HepG2 (cell line): ENCODE data around the gene PLD1. TPM values are rescaled to one million over a fixed set of nuclear protein-coding genes. Genes with fewer than 3 reads are reported as not detected.
A peak's percentile ranks its signal among the peaks of the same experiment; 100 is the strongest.

ENCODE experiments used
- ATAC-seq: fragments of 200-7000 bp; cut with Tn5 transposase; 3 replicates; pipeline ENCODE4 v1.9.1; 2020; ENCODE audit warnings: mild to moderate bottlenecking, moderate library complexity
- BruUV-seq: library from RNA; stranded (reverse); fragments of 400-500 nt; replicated peaks from 2 replicates; lab custom pipeline; 2021; lab: Mats Ljungman, UMichigan
- CTCF ChIA-PET: fragments of 300-600 bp; formaldehyde crosslinking; extraction: SDS; loops from one replicate; lab custom pipeline; 2021; ENCODE audit warnings: low total read pairs, inconsistent platforms, low intra/inter-chr PET ratio; lab: Yijun Ruan, JAX
- POLR2A ChIA-PET: fragments of 350-600 bp; sonication (Branson Sonifier 250); formaldehyde crosslinking; loops from one replicate; lab custom pipeline; 2020; ENCODE audit warnings: antibody characterized with exemption, inconsistent platforms; lab: Yijun Ruan, JAX
- DNase-seq: peaks from one replicate; pipeline ENCODE4 v3.0.0-alpha.2; 2015; ENCODE audit warnings: low spot score
- FAIRE-seq: peaks from 3 replicates; lab custom pipeline; 2011; peaks lifted over from hg19 to GRCh38; lab: Jason Lieb, UNC
- H2AFZ ChIP-seq: one replicate; pipeline ENCODE4 v1.6.1; 2011; ENCODE audit warnings: low read length, inconsistent platforms
- H3K27ac ChIP-seq: fragments of 300-600 bp; 3 replicates; pipeline ENCODE4 v1.8.0; 2011; ENCODE audit warnings: mixed run types, mild to moderate bottlenecking, mixed read lengths, low read length, inconsistent platforms; ENCODE audit not compliant: insufficient read depth; ENCODE audit errors: extremely low read length
- H3K27me3 ChIP-seq, 2 experiments: fragments of 200-600 bp in 1 of 2; 2 replicates in 1 of 2; 3 replicates in 1 of 2; pipeline versions ENCODE4 v1.6.0 to v1.8.0; 2011; ENCODE audit warnings: low read length in 2 of 2, mild to moderate bottlenecking in 2 of 2, moderate library complexity in 2 of 2, inconsistent platforms in 1 of 2; ENCODE audit not compliant: insufficient read depth in 2 of 2, control insufficient read depth in 1 of 2
- H3K36me3 ChIP-seq, 2 experiments: fragments of 200-600 bp in 1 of 2; replicated peaks in 1 of 2; 2 replicates in 1 of 2; 3 replicates in 1 of 2; pipeline versions ENCODE4 v1.5.1 to v1.8.0; 2011; ENCODE audit warnings: low read length in 2 of 2, inconsistent platforms in 1 of 2; ENCODE audit not compliant: insufficient read depth in 2 of 2, control insufficient read depth in 1 of 2
- H3K4me1 ChIP-seq: 2 replicates; pipeline ENCODE4 v1.5.1; 2012; ENCODE audit warnings: low read length, inconsistent platforms; ENCODE audit not compliant: insufficient read depth
- H3K4me2 ChIP-seq: 2 replicates; pipeline ENCODE4 v1.6.0; 2011; ENCODE audit warnings: low read depth, low read length, inconsistent platforms
- H3K4me3 ChIP-seq, 3 experiments: fragments of 200-600 bp in 1 of 3; sonication (generic), shearing (Covaris generic) in 1 of 3; replicated peaks in 1 of 3; 2 replicates each; pipeline ENCODE4 v1.5.1; 2011 to 2016; ENCODE audit warnings: low read length in 3 of 3, inconsistent platforms in 2 of 3, low read depth in 2 of 3, mild to moderate bottlenecking in 2 of 3, control low read depth in 1 of 3, mixed read lengths in 1 of 3; ENCODE audit not compliant: insufficient read depth in 1 of 3
- H3K79me2 ChIP-seq: one replicate; pipeline ENCODE4 v1.6.1; 2011; ENCODE audit warnings: low read length, inconsistent platforms; ENCODE audit not compliant: insufficient read depth
- H3K9ac ChIP-seq: 2 replicates; pipeline ENCODE4 v1.6.0; 2011; ENCODE audit warnings: mild to moderate bottlenecking, low read depth, low read length, inconsistent platforms; ENCODE audit not compliant: insufficient read depth
- H3K9me3 ChIP-seq: 2 replicates; pipeline ENCODE4 v1.5.1; 2012; ENCODE audit warnings: mild to moderate bottlenecking, low read length
- H4K20me1 ChIP-seq: 2 replicates; pipeline ENCODE4 v1.6.0; 2011; ENCODE audit warnings: inconsistent platforms, mild to moderate bottlenecking, low read length, moderate library complexity; ENCODE audit not compliant: insufficient read depth
- ELF3 ChIP-seq: IDR thresholded peaks from 2 replicates; pipeline ENCODE4 v1.6.1; 2016; ENCODE audit warnings: missing genetic modification reagents, missing compliant biosample characterization
- EZH2 ChIP-seq: conservative IDR thresholded peaks from 2 replicates; pipeline ENCODE4 v1.6.1; 2012; ENCODE audit warnings: mild to moderate bottlenecking, low read depth, low read length, moderate library complexity
- FOXA3 ChIP-seq: IDR thresholded peaks from 2 replicates; pipeline ENCODE4 v1.6.1; 2016; ENCODE audit warnings: missing genetic modification reagents, missing compliant biosample characterization
- GLMP ChIP-seq: sonication (generic); formaldehyde crosslinking; IDR thresholded peaks from 2 replicates; pipeline ENCODE4 v1.9.0; 2021; ENCODE audit warnings: missing genetic modification reagents, mild to moderate bottlenecking, borderline replicate concordance
- HNRNPLL ChIP-seq: fragments of 200-400 bp; formaldehyde crosslinking; IDR thresholded peaks from 2 replicates; pipeline ENCODE4 v1.6.1; 2017; ENCODE audit warnings: mild to moderate bottlenecking, low read depth, low read length; ENCODE audit not compliant: poor library complexity, severe bottlenecking
- MAFF ChIP-seq: IDR thresholded peaks from 2 replicates; pipeline ENCODE4 v1.6.1; 2011; ENCODE audit warnings: low read depth, low read length, improper control_type of control experiment
- MZF1 ChIP-seq: sonication (generic); formaldehyde crosslinking; IDR thresholded peaks from 2 replicates; pipeline ENCODE4 v1.8.1; 2023; ENCODE audit warnings: mild to moderate bottlenecking, missing genetic modification reagents, borderline replicate concordance
- NR0B2 ChIP-seq: sonication (generic); formaldehyde crosslinking; IDR thresholded peaks from 2 replicates; pipeline ENCODE4 v1.4.0; 2020; ENCODE audit warnings: mild to moderate bottlenecking, missing genetic modification reagents
- NR2F2 ChIP-seq: IDR thresholded peaks from 2 replicates; pipeline ENCODE4 v1.6.1; 2012; ENCODE audit warnings: low read depth, inconsistent platforms, borderline replicate concordance
- PCBP1 ChIP-seq: fragments of 200-400 bp; formaldehyde crosslinking; IDR thresholded peaks from 2 replicates; pipeline ENCODE4 v1.6.1; 2017; ENCODE audit warnings: mild to moderate bottlenecking, low read depth, low read length, borderline replicate concordance
- RARA ChIP-seq: IDR thresholded peaks from 2 replicates; pipeline ENCODE4 v1.6.1; 2016; ENCODE audit warnings: missing genetic modification reagents, missing compliant biosample characterization
- RORA ChIP-seq: sonication (generic); formaldehyde crosslinking; IDR thresholded peaks from 2 replicates; pipeline ENCODE4 v1.5.0; 2020; ENCODE audit warnings: mild to moderate bottlenecking, missing genetic modification reagents, moderate library complexity
- SSRP1 ChIP-seq: IDR thresholded peaks from 2 replicates; pipeline ENCODE4 v1.6.1; 2016; ENCODE audit warnings: control low read depth
- THAP9 ChIP-seq: sonication (generic); formaldehyde crosslinking; IDR thresholded peaks from 2 replicates; pipeline ENCODE4; 2020; ENCODE audit warnings: missing genetic modification reagents, mild to moderate bottlenecking, borderline replicate concordance
- ZNF10 ChIP-seq: sonication (generic); formaldehyde crosslinking; IDR thresholded peaks from 2 replicates; pipeline ENCODE4 v1.4.0; 2020; ENCODE audit warnings: mild to moderate bottlenecking, low read depth, missing genetic modification reagents, borderline replicate concordance
- ZNF331 ChIP-seq: sonication (generic); formaldehyde crosslinking; IDR thresholded peaks from 2 replicates; pipeline ENCODE4 v1.4.0; 2020; ENCODE audit warnings: missing genetic modification reagents
- ZNF513 ChIP-seq: sonication (generic); formaldehyde crosslinking; conservative IDR thresholded peaks from 2 replicates; pipeline ENCODE4 v1.5.0; 2020; ENCODE audit warnings: missing genetic modification reagents
- ZNF629 ChIP-seq: sonication (generic); formaldehyde crosslinking; conservative IDR thresholded peaks from 2 replicates; pipeline ENCODE4 v1.5.0; 2020; ENCODE audit warnings: missing genetic modification reagents
- WGBS: methylation state at CpG from one replicate; pipeline ENCODE4 v1.1.6; 2017; ENCODE audit warnings: low lambda C conversion rate; 5-methylcytosine and 5-hydroxymethylcytosine counted together
- in situ Hi-C: cut with HindIII; loops from 2 replicates; pipeline ENCODE4 v1.10.0; 2017; ENCODE audit warnings: low pct_unique_long_range_greater_than_20kb; ENCODE audit not compliant: extremely low pct_ligation_motif_present
- intact Hi-C: fragments of 100-400 bp; cut with micrococcal nuclease; formaldehyde crosslinking; loops from one replicate; pipeline ENCODE4 v1.10.0; 2022; ENCODE audit not compliant: unreplicated experiment
- polyA plus RNA-seq, 8 experiments: library from polyadenylated mRNA; depleted of rRNA in 3 of 8; stranded (reverse) in 7 of 8; unstranded in 1 of 8; fragments of >200 nt; fragmentation: Illumina TruSeq in 4 of 8; extraction: Trizol in 4 of 8; gene quantifications; 2 replicates each; pipeline versions ENCODE4 v1.2.1 to v1.2.3, GENCODE V29; 2011 to 2016; ENCODE audit warnings: low read depth in 4 of 8, missing spikeins in 1 of 8, mixed read lengths in 1 of 8; ENCODE audit not compliant: insufficient read depth in 1 of 8
- total RNA-seq, 5 experiments: library from RNA; depleted of rRNA; stranded (reverse); fragments of >200 nt; fragmentation: Illumina TruSeq; extraction: Trizol; gene quantifications; 2 replicates each; pipeline ENCODE4 v1.2.3, GENCODE V29; 2016; ENCODE audit warnings: low read depth in 1 of 5

PLD1 gene
- total and polyA plus RNA-seq, 2 of the 13 experiments (the other 11 are each of a cell fraction or from before 2014, with no cell fraction given), result 27.1 to 59.4 TPM

- H2AFZ ChIP-seq, result no peak overlapping the region
- intact Hi-C loops, result loop anchor here (10.0 kb wide), 1 partner anchor 108 kb away; no protein-coding TSS in a partner anchor
- no peak for DNase-seq
- no peaks in the 10 kb centered on the region for H3K9me3 ChIP-seq
- in situ Hi-C loops, result loop anchor here (10.0 kb wide), 1 partner anchor 188 kb away; the partner anchor contains the start of gene FNDC3B
- H3K79me2 ChIP-seq, result peaks cover 16% of the 10 kb centered on the region
- CTCF ChIA-PET, result no interaction called here
- ATAC-seq, result peak; percentile 34; the same call in 2 of the 3 replicates
- WGBS, result 20% methylated on average over 2 of the region's 2 CpGs
- no peaks in the 10 kb centered on the region for H3K27me3 ChIP-seq
- no TSS peak for BruUV-seq
- 0 out of 2 replicates have a peak overlapping the region, but pooled peaks have one; percentile 10 for H3K4me2 ChIP-seq
- peak overlapping the region; percentile 100 for H3K27ac ChIP-seq
- no peak overlapping the region for H3K4me3 ChIP-seq
- H3K9ac ChIP-seq, result no peak overlapping the region
- POLR2A ChIA-PET, result no interaction called here
- no peaks in the 10 kb centered on the region for H4K20me1 ChIP-seq
- H3K4me1 ChIP-seq, result peaks cover 88% of the 10 kb centered on the region
- H3K36me3 ChIP-seq, result no peaks in the 10 kb centered on the region
- peak; percentile 47 for FAIRE-seq
- TF ChIP-seq FOXA3 (0 out of 2 replicates have a peak, but pooled peaks have one; percentile 11), NR0B2 (CRISPR knock-in tag) (no peak), THAP9 (CRISPR knock-in tag) (no peak), ZNF10 (CRISPR knock-in tag) (no peak), GLMP (CRISPR knock-in tag) (no peak), ELF3 (peak; percentile 29; the same call in 1 of the 2 replicates), ZNF629 (CRISPR knock-in tag) (no peak), NR2F2 (no peak), EZH2 (no peak), RARA (no peak), PCBP1 (no peak), MAFF (no peak), SSRP1 (CRISPR knock-in tag) (no peak), RORA (no peak), ZNF513 (CRISPR knock-in tag) (no peak), MZF1 (CRISPR knock-in tag) (no peak), HNRNPLL (no peak), ZNF331 (CRISPR knock-in tag) (no peak)
Observed at GRCh38 chr3:171846597-171846996, 36.3 kb upstream of the PLD1 start.
